ENCODE measurements around the gene PDLIM1. TPM values are rescaled to one million over a fixed set of nuclear protein-coding genes. Genes with fewer than 3 reads are reported as not detected.
"Not testable (repeated sequence)": the region's sequence is repeated elsewhere in the genome, so short reads cannot be mapped to it uniquely, and the experiment has no call there.

PDLIM1 gene
- total RNA-seq, 4 donors from 2014 or later: 40.7 to 86.8 (median 83.4) TPM

GRCh38 chr10:95209509-95210127 is 81.2 kb downstream of the PDLIM1 start:
- Histone ChIP-seq H3K9me3 (no peaks in the 10 kb centered on the region), H3K27me3 (no peaks in the 10 kb centered on the region), H3K4me3 (no peak overlapping the region), H3K4me1 (no peaks in the 10 kb centered on the region), H3K27ac (replicated peaks in 1 of 4) (no peak overlapping the region), H3K36me3 (no peaks in the 10 kb centered on the region)
- 94% methylated on average over 6 of the region's 6 CpGs for WGBS
- intact Hi-C loops (cut with DNase I): no loop called here
- TF ChIP-seq EP300 (IDR thresholded peaks at IDR 0.05): no peak
- TF ChIP-seq POLR2A (IDR thresholded peaks at IDR 0.05; ENCODE audit: low read depth): no peak
- no peak for TF ChIP-seq CTCF (IDR thresholded peaks at IDR 0.05)
- no peak for DNase-seq (ENCODE audit: extremely low spot score)

- Histone ChIP-seq H3K4me1 (no peaks in the 10 kb centered on the region), H3K9me3 (no peaks in the 10 kb centered on the region), H3K36me3 (no peaks in the 10 kb centered on the region), H3K4me3 (no peak overlapping the region), H3K27me3 (no peaks in the 10 kb centered on the region), H3K27ac (replicated peaks in 1 of 4) (no peak overlapping the region)
- intact Hi-C loops (cut with DNase I): no loop called here
- DNase-seq (ENCODE audit: extremely low spot score): no peak
- WGBS: 59% methylated on average over 8 of the region's 8 CpGs
- TF ChIP-seq CTCF (IDR thresholded peaks at IDR 0.05) (peak in 2 of 3 experiments; percentile 13 to 24), EP300 (IDR thresholded peaks at IDR 0.05) (no peak)
Observed at GRCh38 chr10:95208702-95209391, 82.0 kb downstream of the PDLIM1 start.

GRCh38 chr10:95202865-95203264 is 87.9 kb downstream of the PDLIM1 start:
- H3K27me3 ChIP-seq; H3K36me3 ChIP-seq; DNase-seq (ENCODE audit: extremely low spot score); H3K27ac ChIP-seq (replicated peaks in 1 of 4); H3K4me1 ChIP-seq; H3K4me3 ChIP-seq; intact Hi-C loops (cut with DNase I); H3K9me3 ChIP-seq: not testable (repeated sequence)
- WGBS: 77% methylated on average over 5 of the region's 5 CpGs

- Histone ChIP-seq H3K36me3 (no peaks in the 10 kb centered on the region), H3K4me3 (no peak overlapping the region), H3K9me3 (no peaks in the 10 kb centered on the region), H3K4me1 (no peaks in the 10 kb centered on the region), H3K27me3 (no peaks in the 10 kb centered on the region), H3K27ac (replicated peaks in 1 of 4) (no peak overlapping the region)
- DNase-seq (ENCODE audit: extremely low spot score): no peak
- intact Hi-C loops (cut with DNase I): no loop called here
- TF ChIP-seq CTCF (IDR thresholded peaks at IDR 0.05): no peak
- no peak for TF ChIP-seq POLR2A (IDR thresholded peaks at IDR 0.05; ENCODE audit: low read depth)
- TF ChIP-seq EP300 (IDR thresholded peaks at IDR 0.05): no peak
- TF ChIP-seq POLR2AphosphoS5 (IDR thresholded peaks at IDR 0.05): no peak
- 70% methylated on average over 2 of the region's 4 CpGs for WGBS
Observed at GRCh38 chr10:95201736-95202135, 89.1 kb downstream of the PDLIM1 start.

- H3K27ac ChIP-seq (replicated peaks in 1 of 4): no peak overlapping the region
- no peaks in the 10 kb centered on the region for H3K27me3 ChIP-seq
- intact Hi-C loops (cut with DNase I): no loop called here
- H3K4me1 ChIP-seq: no peaks in the 10 kb centered on the region
- no peak overlapping the region for H3K4me3 ChIP-seq
- TF ChIP-seq CTCF (IDR thresholded peaks at IDR 0.05) (no peak), POLR2A (IDR thresholded peaks at IDR 0.05; ENCODE audit: low read depth) (no peak), EP300 (IDR thresholded peaks at IDR 0.05) (no peak), POLR2AphosphoS5 (IDR thresholded peaks at IDR 0.05) (no peak)
- no peak for DNase-seq (ENCODE audit: extremely low spot score)
- no peaks in the 10 kb centered on the region for H3K9me3 ChIP-seq
- WGBS: 65% methylated on average over 3 of the region's 3 CpGs
- no peaks in the 10 kb centered on the region for H3K36me3 ChIP-seq
Observed at GRCh38 chr10:95196046-95196445, 94.8 kb downstream of the PDLIM1 start.

Measured in esophagus muscularis mucosa (tissue), 4 donors.